CD4-positive, alpha-beta T cell treated with Interleukin-4 for 1 hour (primary cell): ENCODE data around the gene NLRP12.
"Not testable (repeated sequence)": the region's sequence is repeated elsewhere in the genome, so short reads cannot be mapped to it uniquely, and the experiment has no call there.

Experiments used
- DNase-seq, 2 donors: peaks; one replicate each; pipeline ENCODE4 v3.0.0-alpha.2; 2020 to 2022

Gene NLRP12

GRCh38 chr19:53824134-53824611 is at the start of gene NLRP12:
TSS of gene NLRP12 (minus strand) at chr19:53824314. CDS start at chr19:53824174, 140 bp downstream.
- peak; percentile 14 to 65 for DNase-seq

GRCh38 chr19:53872762-53873161 is 48.6 kb upstream of the NLRP12 start:
- no peak for DNase-seq

- peak; percentile 56 to 67 for DNase-seq
These were observed 47.3 kb upstream of the NLRP12 start for GRCh38 chr19:53871454-53871853.

- peak; percentile 51 to 67 for DNase-seq
These were observed 46.4 kb upstream of the NLRP12 start for GRCh38 chr19:53870485-53870844.

- peak in 1 of 2 donors; percentile 19 for DNase-seq
These were observed 45.8 kb upstream of the NLRP12 start for GRCh38 chr19:53869805-53870484.

GRCh38 chr19:53868892-53869804 is 45.0 kb upstream of the NLRP12 start:
- DNase-seq = peak; percentile 94

- DNase-seq = peak; percentile 66 to 67
These were observed 44.2 kb upstream of the NLRP12 start for GRCh38 chr19:53868091-53868891.

GRCh38 chr19:53867225-53868090 is 43.3 kb upstream of the NLRP12 start, which contains the start of gene MYADM:
TSS of gene MYADM (plus strand) at chr19:53867883. CDS start at chr19:53873530, 5,647 bp downstream.
- peak; percentile 100 for DNase-seq

GRCh38 chr19:53866865-53867224 is 42.7 kb upstream of the NLRP12 start:
- no peak for DNase-seq

GRCh38 chr19:53865918-53866864 is 42.1 kb upstream of the NLRP12 start:
- peak; percentile 83 to 86 for DNase-seq

- peak in 1 of 2 donors; percentile 22 for DNase-seq
These were observed 41.4 kb upstream of the NLRP12 start for GRCh38 chr19:53865523-53865917.

GRCh38 chr19:53864308-53864836 is 40.3 kb upstream of the NLRP12 start:
- no peak for DNase-seq

- no peak for DNase-seq
These were observed 29.6 kb upstream of the NLRP12 start for GRCh38 chr19:53853707-53854106.

GRCh38 chr19:53849237-53849676 is 25.1 kb upstream of the NLRP12 start:
- peak in 1 of 2 donors; percentile 36 for DNase-seq

- DNase-seq = no peak
These were observed 23.4 kb upstream of the NLRP12 start for GRCh38 chr19:53847555-53847954.

- DNase-seq = peak; percentile 18 to 56
These were observed 20.7 kb upstream of the NLRP12 start for GRCh38 chr19:53844849-53845246.

GRCh38 chr19:53840914-53841313 is 16.8 kb upstream of the NLRP12 start:
- DNase-seq = peak in 1 of 2 donors; percentile 45

GRCh38 chr19:53840241-53840640 is 16.1 kb upstream of the NLRP12 start:
- DNase-seq = not testable (repeated sequence)

GRCh38 chr19:53838446-53838845 is 14.3 kb upstream of the NLRP12 start:
- not testable (repeated sequence) for DNase-seq

- not testable (repeated sequence) for DNase-seq
These were observed 8.7 kb upstream of the NLRP12 start for GRCh38 chr19:53832861-53833260.
